Mammary epithelial cell (primary cell): ENCODE results near the gene ZNF697.

Source experiments
- EZH2 ChIP-seq: IDR thresholded peaks from 2 replicates; pipeline ENCODE4 v1.6.1; 2012; ENCODE audit warnings: low read length, inconsistent platforms, borderline replicate concordance
- TF ChIP-seq, protein P1 (sequence below), 2 donors: IDR thresholded peaks in 1 of 2; conservative IDR thresholded peaks in 1 of 2; 2 replicates each; pipeline ENCODE4 v1.5.1; 2011 to 2012; ENCODE audit warnings: inconsistent platforms in 2 of 2, low read length in 2 of 2, mild to moderate bottlenecking in 2 of 2, control low read depth in 1 of 2, low read depth in 1 of 2; ENCODE audit not compliant: insufficient read depth in 1 of 2; ENCODE audit errors: extremely low read depth in 1 of 2

DNA sequence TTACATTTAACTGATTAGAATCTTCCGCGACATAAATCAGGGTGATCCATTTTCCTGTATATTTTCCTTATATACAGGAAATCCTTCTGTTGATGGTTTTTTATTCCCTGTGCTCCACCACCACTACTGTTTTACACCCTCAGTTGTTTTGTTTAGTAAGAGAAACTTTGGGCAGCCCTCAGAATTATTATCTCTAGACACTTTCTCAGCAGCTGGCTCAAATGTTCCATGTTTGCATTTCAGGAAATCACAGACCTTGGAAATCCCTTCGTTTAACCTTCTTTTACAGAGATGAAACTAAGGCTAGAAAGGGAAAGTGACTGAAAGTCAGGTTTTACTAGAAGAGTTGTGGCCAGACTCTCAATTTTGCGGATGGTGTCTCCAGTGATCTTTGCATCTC lies 15.2 kb downstream of the ZNF697 start:
- TF ChIP-seq EZH2, result no peak
- TF ChIP-seq, protein P1, sequence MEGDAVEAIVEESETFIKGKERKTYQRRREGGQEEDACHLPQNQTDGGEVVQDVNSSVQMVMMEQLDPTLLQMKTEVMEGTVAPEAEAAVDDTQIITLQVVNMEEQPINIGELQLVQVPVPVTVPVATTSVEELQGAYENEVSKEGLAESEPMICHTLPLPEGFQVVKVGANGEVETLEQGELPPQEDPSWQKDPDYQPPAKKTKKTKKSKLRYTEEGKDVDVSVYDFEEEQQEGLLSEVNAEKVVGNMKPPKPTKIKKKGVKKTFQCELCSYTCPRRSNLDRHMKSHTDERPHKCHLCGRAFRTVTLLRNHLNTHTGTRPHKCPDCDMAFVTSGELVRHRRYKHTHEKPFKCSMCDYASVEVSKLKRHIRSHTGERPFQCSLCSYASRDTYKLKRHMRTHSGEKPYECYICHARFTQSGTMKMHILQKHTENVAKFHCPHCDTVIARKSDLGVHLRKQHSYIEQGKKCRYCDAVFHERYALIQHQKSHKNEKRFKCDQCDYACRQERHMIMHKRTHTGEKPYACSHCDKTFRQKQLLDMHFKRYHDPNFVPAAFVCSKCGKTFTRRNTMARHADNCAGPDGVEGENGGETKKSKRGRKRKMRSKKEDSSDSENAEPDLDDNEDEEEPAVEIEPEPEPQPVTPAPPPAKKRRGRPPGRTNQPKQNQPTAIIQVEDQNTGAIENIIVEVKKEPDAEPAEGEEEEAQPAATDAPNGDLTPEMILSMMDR (conservative IDR thresholded peaks at IDR 0.05 in 1 of 2, IDR thresholded peaks at IDR 0.05 in 1 of 2; ENCODE audit: extremely low read depth in 1 of 2, insufficient read depth in 1 of 2, low read depth in 1 of 2, low read length in 2 of 2), result no peak
